ENCODE results near the gene C1orf159. TPM values are rescaled to one million over a fixed set of nuclear protein-coding genes. Genes with fewer than 3 reads are reported as not detected.

Gene C1orf159
- total and polyA plus RNA-seq, 10 of the 15 experiments (the other 5 are each of a cell fraction or from before 2014, with no cell fraction given): 0.11 to 23.4 (median 8.0) TPM

DNA sequence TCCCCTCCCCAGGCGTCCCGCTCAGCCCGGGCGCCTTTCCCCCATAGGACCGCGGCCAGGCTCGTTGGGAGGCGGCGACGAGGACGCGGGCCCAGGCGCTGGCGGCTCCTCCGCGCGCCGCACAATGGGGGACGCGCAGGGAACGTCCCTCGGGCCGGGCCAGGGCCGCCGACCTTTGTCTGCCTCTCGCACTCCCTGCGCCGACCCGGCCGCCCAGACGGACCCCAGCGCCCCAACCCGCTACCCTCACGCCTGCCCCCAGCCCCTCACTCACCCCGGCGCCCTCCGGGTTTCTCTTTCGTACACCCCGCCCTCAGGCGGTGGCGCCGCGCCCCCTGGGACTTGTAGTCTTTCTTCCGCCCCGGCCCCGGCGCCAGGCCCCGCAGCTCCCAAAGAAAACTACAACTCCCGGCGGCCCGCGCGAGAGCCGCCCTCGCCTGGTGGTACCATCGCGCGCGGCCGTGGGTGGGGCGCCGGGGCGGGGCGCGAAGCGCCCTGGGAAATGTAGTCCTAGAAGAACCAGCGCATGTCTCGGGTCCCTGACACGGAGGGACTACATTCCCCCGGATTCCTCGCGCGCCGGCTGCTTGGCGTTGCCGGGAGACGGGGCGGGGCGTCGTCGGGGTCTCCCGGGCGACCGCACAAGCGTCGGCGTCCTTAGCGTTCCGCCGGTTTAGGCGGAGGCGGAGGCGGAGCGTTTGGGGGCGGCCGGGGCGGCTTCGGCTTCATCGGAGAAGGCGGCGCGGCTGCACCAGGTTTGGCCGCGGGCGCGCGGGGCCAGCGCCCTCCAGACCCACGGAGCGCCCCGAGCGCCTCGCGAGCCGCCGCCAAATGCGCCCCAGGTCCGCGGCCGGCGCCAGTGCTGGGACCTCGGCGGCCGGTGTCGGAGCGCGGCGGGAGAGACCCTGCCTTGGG, at the start of gene C1orf159 (continued):
- TF ChIP-seq RAD21 (IDR thresholded peaks at IDR 0.05; ENCODE audit: insufficient read depth, low read depth, low read length) (no peak), MYB (IDR thresholded peaks at IDR 0.05; ENCODE audit: borderline replicate concordance, low read depth, low read length) (no peak), EZH2 (IDR thresholded peaks at IDR 0.05; ENCODE audit: borderline replicate concordance, control insufficient read depth, low read depth, low read length) (no peak), DPF2 (IDR thresholded peaks at IDR 0.05) (peak; percentile 75), EP300 (IDR thresholded peaks at IDR 0.05; ENCODE audit: borderline replicate concordance in 1 of 2, control insufficient read depth in 1 of 2, low read depth in 2 of 2, low read length in 2 of 2) (no peak), SREBF1 (IDR thresholded peaks at IDR 0.05; ENCODE audit: low read length) (peak; percentile 87), TBL1XR1 (IDR thresholded peaks at IDR 0.05; ENCODE audit: low read depth, low read length) (peak; percentile 46; the same call in 1 of the 2 replicates), CREM (IDR thresholded peaks at IDR 0.05; ENCODE audit: low read depth) (peak; percentile 83)
- TF ChIP-seq, protein P1, sequence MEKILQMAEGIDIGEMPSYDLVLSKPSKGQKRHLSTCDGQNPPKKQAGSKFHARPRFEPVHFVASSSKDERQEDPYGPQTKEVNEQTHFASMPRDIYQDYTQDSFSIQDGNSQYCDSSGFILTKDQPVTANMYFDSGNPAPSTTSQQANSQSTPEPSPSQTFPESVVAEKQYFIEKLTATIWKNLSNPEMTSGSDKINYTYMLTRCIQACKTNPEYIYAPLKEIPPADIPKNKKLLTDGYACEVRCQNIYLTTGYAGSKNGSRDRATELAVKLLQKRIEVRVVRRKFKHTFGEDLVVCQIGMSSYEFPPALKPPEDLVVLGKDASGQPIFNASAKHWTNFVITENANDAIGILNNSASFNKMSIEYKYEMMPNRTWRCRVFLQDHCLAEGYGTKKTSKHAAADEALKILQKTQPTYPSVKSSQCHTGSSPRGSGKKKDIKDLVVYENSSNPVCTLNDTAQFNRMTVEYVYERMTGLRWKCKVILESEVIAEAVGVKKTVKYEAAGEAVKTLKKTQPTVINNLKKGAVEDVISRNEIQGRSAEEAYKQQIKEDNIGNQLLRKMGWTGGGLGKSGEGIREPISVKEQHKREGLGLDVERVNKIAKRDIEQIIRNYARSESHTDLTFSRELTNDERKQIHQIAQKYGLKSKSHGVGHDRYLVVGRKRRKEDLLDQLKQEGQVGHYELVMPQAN (conservative IDR thresholded peaks at IDR 0.05): peak; percentile 96
- TF ChIP-seq, protein P2, sequence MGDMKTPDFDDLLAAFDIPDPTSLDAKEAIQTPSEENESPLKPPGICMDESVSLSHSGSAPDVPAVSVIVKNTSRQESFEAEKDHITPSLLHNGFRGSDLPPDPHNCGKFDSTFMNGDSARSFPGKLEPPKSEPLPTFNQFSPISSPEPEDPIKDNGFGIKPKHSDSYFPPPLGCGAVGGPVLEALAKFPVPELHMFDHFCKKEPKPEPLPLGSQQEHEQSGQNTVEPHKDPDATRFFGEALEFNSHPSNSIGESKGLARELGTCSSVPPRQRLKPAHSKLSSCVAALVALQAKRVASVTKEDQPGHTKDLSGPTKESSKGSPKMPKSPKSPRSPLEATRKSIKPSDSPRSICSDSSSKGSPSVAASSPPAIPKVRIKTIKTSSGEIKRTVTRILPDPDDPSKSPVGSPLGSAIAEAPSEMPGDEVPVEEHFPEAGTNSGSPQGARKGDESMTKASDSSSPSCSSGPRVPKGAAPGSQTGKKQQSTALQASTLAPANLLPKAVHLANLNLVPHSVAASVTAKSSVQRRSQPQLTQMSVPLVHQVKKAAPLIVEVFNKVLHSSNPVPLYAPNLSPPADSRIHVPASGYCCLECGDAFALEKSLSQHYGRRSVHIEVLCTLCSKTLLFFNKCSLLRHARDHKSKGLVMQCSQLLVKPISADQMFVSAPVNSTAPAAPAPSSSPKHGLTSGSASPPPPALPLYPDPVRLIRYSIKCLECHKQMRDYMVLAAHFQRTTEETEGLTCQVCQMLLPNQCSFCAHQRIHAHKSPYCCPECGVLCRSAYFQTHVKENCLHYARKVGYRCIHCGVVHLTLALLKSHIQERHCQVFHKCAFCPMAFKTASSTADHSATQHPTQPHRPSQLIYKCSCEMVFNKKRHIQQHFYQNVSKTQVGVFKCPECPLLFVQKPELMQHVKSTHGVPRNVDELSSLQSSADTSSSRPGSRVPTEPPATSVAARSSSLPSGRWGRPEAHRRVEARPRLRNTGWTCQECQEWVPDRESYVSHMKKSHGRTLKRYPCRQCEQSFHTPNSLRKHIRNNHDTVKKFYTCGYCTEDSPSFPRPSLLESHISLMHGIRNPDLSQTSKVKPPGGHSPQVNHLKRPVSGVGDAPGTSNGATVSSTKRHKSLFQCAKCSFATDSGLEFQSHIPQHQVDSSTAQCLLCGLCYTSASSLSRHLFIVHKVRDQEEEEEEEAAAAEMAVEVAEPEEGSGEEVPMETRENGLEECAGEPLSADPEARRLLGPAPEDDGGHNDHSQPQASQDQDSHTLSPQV (IDR thresholded peaks at IDR 0.05): no peak
- TF ChIP-seq, protein P3, sequence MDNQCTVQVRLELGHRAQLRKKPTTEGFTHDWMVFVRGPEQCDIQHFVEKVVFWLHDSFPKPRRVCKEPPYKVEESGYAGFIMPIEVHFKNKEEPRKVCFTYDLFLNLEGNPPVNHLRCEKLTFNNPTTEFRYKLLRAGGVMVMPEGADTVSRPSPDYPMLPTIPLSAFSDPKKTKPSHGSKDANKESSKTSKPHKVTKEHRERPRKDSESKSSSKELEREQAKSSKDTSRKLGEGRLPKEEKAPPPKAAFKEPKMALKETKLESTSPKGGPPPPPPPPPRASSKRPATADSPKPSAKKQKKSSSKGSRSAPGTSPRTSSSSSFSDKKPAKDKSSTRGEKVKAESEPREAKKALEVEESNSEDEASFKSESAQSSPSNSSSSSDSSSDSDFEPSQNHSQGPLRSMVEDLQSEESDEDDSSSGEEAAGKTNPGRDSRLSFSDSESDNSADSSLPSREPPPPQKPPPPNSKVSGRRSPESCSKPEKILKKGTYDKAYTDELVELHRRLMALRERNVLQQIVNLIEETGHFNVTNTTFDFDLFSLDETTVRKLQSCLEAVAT (IDR thresholded peaks at IDR 0.05): no peak
- TF ChIP-seq, protein P4, sequence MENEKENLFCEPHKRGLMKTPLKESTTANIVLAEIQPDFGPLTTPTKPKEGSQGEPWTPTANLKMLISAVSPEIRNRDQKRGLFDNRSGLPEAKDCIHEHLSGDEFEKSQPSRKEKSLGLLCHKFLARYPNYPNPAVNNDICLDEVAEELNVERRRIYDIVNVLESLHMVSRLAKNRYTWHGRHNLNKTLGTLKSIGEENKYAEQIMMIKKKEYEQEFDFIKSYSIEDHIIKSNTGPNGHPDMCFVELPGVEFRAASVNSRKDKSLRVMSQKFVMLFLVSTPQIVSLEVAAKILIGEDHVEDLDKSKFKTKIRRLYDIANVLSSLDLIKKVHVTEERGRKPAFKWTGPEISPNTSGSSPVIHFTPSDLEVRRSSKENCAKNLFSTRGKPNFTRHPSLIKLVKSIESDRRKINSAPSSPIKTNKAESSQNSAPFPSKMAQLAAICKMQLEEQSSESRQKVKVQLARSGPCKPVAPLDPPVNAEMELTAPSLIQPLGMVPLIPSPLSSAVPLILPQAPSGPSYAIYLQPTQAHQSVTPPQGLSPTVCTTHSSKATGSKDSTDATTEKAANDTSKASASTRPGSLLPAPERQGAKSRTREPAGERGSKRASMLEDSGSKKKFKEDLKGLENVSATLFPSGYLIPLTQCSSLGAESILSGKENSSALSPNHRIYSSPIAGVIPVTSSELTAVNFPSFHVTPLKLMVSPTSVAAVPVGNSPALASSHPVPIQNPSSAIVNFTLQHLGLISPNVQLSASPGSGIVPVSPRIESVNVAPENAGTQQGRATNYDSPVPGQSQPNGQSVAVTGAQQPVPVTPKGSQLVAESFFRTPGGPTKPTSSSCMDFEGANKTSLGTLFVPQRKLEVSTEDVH (IDR thresholded peaks at IDR 0.05; ENCODE audit: low read depth, partially characterized antibody): no peak
- TF ChIP-seq, protein P5, sequence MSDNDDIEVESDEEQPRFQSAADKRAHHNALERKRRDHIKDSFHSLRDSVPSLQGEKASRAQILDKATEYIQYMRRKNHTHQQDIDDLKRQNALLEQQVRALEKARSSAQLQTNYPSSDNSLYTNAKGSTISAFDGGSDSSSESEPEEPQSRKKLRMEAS (IDR thresholded peaks at IDR 0.05; ENCODE audit: low read depth, low read length): peak; percentile 47

All from GM12878 (cell line).